EL (cell line): ENCODE data around the gene VCAN.

Experiments used
- DNase-seq: peaks from one replicate; pipeline ENCODE4 v3.0.0-alpha.2; 2016

Gene VCAN

DNA sequence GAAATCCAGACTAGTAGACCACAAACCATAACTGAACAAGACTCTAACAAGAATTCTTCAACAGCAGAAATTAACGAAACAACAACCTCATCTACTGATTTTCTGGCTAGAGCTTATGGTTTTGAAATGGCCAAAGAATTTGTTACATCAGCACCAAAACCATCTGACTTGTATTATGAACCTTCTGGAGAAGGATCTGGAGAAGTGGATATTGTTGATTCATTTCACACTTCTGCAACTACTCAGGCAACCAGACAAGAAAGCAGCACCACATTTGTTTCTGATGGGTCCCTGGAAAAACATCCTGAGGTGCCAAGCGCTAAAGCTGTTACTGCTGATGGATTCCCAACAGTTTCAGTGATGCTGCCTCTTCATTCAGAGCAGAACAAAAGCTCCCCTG lies 68.6 kb downstream of the VCAN start:
- no peak for DNase-seq

DNA sequence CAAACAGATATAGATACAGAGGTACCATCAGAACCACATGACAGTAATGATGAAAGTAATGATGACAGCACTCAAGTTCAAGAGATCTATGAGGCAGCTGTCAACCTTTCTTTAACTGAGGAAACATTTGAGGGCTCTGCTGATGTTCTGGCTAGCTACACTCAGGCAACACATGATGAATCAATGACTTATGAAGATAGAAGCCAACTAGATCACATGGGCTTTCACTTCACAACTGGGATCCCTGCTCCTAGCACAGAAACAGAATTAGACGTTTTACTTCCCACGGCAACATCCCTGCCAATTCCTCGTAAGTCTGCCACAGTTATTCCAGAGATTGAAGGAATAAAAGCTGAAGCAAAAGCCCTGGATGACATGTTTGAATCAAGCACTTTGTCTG lies 69.2 kb downstream of the VCAN start:
- DNase-seq: no peak

DNA sequence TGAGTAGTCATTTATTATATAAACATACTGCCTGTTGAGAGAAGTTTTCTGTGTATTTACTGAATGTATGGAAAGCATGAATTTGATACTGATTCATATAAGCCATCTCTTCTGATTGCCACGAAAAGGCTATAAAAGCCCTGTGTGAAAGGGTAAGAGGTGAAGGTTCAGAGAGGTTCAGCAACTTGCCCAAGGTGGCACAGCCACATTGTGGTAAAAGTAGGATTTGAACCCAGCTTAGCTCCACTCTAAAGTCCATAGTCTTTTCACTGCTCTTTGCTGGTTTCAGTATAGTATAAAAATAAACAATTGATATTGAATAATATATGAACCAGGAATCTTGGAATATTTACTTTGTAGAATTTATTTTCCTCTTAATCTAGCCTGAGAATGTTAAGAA lies 71.3 kb downstream of the VCAN start:
- no peak for DNase-seq

- DNase-seq: no peak
Observed at GRCh38 chr5:83543898-83544297, 72.4 kb downstream of the VCAN start.

DNA sequence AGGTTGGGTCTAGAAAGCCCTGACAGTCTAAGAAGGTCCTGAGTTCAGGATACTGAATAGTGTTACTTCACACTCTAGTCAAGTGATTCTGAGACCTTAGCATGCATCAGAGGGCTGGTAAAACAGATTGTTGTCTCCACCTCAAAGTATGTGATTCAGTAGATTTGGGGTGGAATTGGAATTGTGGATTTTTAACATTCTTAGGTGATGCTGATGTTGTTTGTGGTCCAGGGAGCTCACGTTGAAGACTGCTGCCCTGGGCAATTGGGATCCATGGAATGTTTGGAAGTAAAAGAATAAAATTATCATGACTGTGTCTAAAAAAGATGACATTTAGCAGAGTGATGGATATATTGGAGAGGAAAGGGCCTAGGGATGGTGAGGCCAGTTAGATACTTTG lies 75.6 kb downstream of the VCAN start:
- no peak for DNase-seq

DNA sequence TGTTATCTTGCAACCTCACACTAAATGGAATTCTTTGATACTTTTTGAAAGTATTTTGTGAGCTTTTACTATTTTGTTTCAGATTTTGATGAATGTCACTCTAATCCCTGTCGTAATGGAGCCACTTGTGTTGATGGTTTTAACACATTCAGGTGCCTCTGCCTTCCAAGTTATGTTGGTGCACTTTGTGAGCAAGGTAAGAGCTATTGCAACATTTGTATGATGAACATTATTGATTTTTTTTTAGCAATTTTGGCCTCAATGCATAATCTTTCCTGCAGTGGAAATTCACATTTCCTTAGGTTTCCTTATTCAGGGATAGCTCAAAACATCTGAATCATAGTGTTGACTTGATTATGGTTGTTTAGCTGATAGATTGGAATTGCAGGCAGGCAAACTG lies 76.3 kb downstream of the VCAN start:
- DNase-seq: no peak

- no peak for DNase-seq
Observed at GRCh38 chr5:83548581-83548980, 77.0 kb downstream of the VCAN start.

- DNase-seq: no peak
Observed at GRCh38 chr5:83549076-83549475, 77.5 kb downstream of the VCAN start.

DNA sequence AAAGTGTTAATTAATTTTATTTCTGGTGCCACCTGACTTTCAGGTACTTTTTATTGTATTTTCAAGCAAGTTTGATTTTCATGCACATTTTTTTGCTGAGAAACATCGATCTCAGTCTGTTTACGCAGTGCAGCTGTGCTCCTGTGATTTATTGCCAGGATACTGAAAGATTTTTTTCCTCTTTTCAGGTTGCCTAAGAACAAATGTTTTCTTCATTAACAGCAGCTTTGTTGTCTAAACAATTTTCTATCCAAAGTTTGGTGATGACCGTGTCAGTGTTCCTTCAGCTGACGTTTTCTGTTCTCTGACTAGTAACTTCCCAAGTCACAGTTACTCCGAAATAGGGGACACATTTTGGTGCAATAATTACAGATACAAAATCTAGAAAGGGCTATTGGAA lies 78.1 kb downstream of the VCAN start:
- DNase-seq: no peak

DNA sequence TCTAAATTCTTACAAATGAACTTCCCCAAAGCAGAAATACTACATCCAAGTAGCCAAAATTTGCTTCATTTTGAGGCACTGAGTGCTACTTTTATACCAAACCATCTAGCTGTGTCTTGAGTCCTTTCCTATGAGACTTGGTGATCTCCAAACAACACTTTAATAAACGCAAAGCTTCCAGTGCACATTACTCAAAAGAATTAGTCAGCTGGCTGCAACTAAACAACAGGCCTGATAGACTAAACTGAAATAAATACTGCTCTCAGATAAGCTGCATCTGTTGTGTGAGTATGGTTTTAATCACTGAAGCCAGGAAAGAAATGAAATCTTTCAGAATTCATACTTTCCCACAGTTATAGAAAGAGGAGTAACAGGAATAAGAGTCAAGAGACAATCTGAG lies 80.3 kb downstream of the VCAN start:
- no peak for DNase-seq

GRCh38 chr5:83552275-83552674 lies 80.7 kb downstream of the VCAN start:
- no peak for DNase-seq

DNA sequence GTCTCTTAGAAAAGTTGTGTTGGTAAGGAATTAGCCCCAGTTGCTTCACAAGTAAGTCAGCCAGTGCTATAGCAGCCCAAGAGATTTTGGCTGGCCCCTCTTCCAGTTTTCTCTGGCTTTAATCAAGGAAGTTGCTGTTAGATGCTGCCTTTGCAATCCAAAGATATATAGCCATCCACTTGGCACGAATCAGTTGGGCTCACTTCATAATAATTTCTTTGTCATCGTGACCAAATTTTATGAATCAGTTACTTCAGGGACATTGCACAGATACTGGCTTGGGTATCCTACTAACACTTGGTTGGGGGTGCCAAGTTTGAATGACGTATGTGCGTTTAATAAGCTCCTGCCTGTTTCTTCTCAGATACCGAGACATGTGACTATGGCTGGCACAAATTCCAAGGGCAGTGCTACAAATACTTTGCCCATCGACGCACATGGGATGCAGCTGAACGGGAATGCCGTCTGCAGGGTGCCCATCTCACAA lies 81.5 kb downstream of the VCAN start:
- no peak for DNase-seq

- no peak for DNase-seq
Observed at GRCh38 chr5:83554133-83554532, 82.6 kb downstream of the VCAN start.

DNA sequence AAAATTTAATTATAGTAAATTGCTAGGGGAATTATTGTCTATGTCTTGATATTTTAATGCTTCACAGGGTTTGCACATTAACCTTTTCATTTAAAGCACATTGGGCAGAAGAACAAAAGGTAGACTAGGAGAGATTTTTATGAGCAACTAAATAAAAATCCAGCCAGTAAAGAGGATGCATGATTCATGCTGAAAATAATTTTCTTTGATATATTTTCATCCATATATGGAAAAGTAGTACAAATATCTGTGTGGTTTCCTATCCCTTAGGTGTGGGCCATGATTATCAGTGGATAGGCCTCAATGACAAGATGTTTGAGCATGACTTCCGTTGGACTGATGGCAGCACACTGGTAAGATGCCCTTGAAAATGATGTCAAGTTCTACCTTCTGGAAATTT lies 83.1 kb downstream of the VCAN start:
- DNase-seq: peak; percentile 8

- DNase-seq: no peak
Observed at GRCh38 chr5:83555263-83555662, 83.7 kb downstream of the VCAN start.

DNA sequence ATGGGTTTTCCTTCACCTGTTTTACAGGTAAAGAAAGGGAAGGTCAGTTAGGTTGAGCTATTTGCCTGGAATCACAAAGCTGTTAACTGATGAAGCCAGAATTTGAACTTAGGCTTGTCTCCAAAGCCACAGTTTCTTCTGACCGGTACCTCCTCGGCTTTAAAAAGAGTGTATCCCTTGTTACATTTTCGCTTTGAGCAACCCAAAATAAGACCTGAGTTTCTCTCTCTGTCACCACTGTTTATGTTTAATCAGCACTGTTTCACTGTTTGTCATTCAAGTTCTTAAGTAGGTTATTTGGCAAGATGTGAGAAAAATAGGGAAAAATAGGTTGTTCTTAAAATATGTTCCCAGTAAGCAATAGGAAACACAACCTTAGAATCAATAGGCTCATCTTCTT lies 84.6 kb downstream of the VCAN start:
- no peak for DNase-seq

DNA sequence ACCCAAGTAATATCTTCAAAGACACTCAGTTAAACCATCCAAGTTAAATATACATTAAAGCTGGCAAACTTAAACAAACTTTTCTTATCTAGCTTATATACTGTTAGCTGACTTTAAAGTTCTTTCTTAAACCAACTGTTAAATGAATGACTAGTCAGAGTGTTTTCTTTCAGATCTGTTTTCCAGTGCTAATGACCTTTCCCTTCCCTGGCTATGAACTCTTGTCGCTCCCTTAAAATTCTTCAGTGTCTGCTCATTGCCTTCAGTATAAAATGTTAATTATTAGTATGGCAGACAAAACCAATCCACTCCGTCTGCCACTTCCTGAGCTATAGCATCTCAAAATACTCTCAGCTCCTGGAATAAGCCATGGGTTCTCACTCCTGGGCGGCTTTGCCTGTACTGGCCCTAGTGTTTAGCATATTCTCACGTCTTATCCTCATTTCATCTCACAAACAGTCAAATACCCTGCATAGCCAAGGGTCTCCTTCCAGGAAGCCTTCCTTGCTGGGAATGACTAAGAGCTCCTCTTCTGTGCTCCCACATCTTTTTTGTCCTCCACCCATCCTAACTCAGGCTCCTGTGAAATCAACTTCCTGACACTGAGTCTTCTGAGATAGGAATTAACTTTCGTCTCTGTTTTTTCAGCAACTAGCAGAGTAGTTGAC lies 87.7 kb downstream of the VCAN start:
- no peak for DNase-seq

DNA sequence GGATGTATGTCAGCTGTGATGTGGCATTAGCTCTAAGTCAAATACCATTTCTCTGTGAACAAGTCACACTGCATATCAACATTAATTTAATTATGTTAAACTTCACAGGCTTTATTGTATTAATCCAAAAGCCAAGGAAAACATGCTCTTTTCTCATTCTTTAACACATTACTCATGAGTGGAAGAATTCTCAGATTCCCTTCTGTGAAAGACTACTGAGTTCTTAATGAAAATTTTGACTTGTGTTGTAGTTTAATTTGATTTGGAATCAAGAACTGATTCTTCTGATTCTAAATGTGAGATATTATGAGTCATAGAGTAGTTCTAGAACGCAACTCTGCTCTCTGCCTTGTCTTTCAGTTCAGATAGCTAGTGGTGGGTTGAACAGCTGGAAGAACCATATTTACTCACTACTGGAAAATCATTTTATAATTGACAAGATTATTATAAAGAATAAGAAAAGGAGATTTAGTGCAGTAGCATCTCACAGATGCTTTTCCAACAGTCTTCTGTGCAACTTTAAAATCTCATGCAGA lies 90.6 kb downstream of the VCAN start:
- no peak for DNase-seq

- no peak for DNase-seq
Observed at GRCh38 chr5:83562791-83563557, 91.4 kb downstream of the VCAN start.

DNA sequence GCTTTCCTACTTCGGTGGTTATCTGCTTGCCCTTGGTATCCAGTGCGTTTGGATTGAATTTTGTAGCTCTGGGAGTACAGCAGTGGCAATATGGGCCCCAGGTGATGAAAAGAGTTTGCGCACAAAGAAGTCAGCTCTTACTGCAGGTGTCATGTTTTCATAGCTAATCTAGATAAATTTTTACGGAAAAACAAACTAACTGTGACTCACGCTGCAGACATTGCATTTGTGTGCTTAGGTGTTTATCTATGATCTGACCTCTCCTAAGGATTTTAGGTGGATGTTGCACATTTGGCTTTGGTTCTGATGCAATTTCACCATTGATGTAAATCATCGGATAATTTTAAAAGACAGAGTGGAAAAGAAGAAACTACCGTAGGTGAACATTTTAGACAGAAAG lies 92.1 kb downstream of the VCAN start:
- no peak for DNase-seq

DNA sequence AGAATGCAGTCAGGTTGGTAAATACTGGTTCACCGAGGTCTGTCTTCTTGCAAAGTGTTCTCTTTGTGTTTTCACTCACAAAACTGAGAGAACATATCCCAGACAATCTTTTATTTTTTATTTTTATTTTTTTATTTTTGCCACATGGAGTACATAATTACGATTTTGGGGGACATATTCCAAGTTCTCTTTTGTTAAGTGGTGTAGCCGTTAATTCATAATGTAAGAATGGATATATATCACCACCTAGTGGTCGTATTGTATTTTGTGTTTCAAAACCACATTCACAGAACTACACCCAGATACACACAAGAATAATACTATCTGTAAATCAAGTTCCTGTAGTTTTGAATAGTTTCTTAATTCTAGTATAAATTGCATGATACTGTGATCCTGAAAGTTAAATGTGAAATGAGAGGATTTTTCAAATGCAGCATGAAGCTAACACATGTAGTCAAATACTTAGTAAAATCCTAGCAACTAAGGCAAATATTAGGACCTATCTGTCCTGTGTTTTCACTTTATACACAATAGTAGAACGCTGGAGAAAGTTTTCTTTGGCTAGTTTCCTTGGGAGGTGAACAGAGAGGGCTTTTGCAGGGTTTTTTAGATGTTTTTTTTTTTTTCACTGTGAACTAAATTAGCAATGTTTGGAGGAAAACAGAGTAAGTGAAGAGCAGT lies 92.7 kb downstream of the VCAN start:
- DNase-seq: peak; percentile 32

DNA sequence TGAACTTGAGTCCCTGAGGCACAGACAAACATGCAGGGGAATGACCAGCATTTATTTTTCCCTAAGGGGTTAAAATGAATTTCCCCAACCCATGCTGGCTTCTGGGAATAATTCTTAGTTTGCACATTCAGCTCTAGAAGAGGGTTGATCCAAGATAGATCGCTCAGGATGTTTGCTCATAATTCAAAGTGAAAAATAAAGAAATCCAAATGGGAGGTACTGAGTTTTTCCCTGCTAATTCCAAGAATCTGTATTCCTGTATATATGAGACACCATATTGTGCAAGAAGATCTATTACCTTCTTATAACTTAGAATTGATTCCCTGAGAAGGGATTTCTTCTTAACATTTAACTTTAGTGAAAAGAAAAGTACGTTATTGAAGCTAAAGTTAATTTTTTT lies 96.2 kb downstream of the VCAN start:
- no peak for DNase-seq

- DNase-seq: peak; percentile 71
Observed at GRCh38 chr5:83568186-83568585, 96.6 kb downstream of the VCAN start.

GRCh38 chr5:83570916-83571315 lies 99.4 kb downstream of the VCAN start:
- peak; percentile 1 for DNase-seq
